ENCODE results near the gene RBM38.

The RBM38 gene

DNA sequence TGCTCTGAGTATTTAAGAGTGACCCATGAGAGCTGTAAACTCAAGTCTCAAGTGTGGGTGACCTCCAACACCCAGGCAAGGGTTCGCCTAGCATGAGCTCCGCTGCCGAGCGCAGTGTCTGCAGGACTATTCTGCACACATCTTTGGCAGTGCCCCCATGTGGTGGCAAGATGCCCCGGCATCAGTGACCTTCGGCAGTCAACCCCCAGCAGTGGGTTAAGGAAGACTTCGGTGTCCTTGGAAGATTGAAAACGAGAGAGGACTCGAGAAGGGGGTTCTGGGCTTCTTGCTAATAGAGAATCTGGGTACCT is 43.1 kb downstream of the RBM38 start:
- no peak overlapping the region for H3K4me3 ChIP-seq (ENCODE audit: low read depth, low read length)
- TF ChIP-seq, protein P1, sequence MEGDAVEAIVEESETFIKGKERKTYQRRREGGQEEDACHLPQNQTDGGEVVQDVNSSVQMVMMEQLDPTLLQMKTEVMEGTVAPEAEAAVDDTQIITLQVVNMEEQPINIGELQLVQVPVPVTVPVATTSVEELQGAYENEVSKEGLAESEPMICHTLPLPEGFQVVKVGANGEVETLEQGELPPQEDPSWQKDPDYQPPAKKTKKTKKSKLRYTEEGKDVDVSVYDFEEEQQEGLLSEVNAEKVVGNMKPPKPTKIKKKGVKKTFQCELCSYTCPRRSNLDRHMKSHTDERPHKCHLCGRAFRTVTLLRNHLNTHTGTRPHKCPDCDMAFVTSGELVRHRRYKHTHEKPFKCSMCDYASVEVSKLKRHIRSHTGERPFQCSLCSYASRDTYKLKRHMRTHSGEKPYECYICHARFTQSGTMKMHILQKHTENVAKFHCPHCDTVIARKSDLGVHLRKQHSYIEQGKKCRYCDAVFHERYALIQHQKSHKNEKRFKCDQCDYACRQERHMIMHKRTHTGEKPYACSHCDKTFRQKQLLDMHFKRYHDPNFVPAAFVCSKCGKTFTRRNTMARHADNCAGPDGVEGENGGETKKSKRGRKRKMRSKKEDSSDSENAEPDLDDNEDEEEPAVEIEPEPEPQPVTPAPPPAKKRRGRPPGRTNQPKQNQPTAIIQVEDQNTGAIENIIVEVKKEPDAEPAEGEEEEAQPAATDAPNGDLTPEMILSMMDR (IDR thresholded peaks at IDR 0.05; ENCODE audit: low read depth, low read length), result no peak; the same call in 1 of the 2 replicates

DNA sequence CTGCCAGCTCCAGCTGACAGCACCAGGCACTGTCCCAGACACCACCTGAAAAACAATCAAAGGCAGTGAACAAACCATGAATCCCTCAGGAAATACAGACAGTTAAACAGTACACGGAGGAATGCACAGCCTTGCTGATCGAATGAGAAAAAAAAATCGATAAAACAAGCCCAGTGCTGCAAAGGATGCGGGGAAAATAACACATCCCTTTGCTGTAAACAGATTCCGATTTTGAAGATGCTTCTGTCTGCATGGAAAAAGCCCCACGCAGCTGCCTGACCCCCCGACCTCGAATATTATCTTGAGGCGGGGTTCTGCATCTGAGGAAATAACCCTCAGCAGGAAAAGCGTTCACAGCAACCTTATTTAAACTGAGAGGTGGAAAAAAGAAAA is 43.9 kb downstream of the RBM38 start:
- H3K4me3 ChIP-seq (ENCODE audit: low read depth, low read length), result no peak overlapping the region
- TF ChIP-seq, protein P1 (IDR thresholded peaks at IDR 0.05; ENCODE audit: low read depth, low read length), result no peak

DNA sequence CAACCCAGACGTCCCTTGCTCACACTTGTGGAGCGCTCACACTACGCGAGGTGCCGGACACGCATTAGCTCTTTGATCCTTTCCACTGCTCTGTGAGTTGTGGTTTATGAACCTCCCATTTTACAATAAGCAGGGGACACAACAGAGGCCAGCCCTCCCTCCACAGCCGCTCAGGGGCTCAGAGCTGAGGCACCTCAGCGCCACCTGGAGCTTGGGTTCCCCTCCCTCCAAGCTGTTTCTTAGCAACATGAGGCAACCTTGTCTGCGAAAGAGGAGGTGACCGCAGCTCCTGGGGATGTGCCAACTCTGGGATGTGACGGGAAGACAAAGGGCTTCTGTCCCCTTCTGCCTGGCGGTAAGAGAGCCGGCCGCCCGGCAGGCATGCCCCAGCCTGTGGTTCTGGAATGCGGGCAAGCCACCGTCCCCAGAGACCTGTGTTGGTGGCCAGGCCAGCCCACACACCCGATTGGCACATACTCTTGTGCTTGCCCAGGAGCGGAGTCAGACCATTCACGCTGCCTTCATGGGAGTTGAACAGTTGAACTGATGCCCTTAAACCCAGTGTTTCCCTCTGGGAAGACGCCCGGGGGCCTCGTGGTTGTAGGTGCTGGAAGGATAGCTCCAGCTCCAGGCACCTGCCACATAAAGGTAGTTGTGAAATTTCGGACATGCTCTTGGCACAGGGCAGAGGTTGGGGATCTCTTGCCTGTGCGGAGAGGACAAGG is 44.5 kb downstream of the RBM38 start:
- TF ChIP-seq, protein P1 (IDR thresholded peaks at IDR 0.05; ENCODE audit: low read depth, low read length), result no peak
- no peak overlapping the region for H3K4me3 ChIP-seq (ENCODE audit: low read depth, low read length)

DNA sequence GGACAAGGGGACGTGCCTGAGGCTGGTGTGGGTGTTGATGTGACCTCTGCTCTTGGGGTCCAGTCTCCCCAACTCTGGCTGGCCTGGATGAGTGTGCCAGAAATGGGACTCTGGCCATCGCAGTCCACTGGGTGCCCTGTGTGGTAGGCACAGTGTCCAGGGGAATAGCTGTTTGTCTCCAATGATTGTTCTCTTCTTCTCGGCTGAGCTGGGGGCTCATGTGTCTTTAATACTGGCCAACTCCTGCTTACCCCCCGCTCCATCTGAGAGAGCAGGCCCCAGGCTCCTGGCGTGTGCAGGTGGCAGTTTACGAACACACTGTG is 45.0 kb downstream of the RBM38 start:
- H3K4me3 ChIP-seq (ENCODE audit: low read depth, low read length), result no peak overlapping the region
- TF ChIP-seq, protein P1 (IDR thresholded peaks at IDR 0.05; ENCODE audit: low read depth, low read length), result no peak

DNA sequence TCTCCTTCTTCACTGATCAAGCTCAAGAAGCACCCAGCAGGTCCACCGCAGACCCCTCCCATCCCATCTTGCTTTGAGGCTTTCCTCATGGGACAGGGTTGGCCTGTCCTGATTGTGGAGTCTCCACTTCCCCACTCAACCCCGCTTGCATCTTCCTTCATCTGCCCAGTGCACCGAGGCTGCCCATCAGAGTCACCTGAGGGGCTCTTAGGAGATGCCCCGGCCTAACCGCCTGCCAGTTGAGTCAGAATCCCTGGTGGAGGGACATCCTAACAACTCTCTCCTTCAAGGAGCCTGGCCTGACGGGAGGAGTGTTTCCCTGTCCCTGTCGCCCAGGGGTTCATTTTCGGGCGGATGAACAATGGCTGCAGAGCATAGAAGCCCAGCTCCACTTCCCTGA is 46.1 kb downstream of the RBM38 start:
- H3K4me3 ChIP-seq (ENCODE audit: low read depth, low read length), result no peak overlapping the region
- TF ChIP-seq, protein P1 (IDR thresholded peaks at IDR 0.05; ENCODE audit: low read depth, low read length), result no peak

DNA sequence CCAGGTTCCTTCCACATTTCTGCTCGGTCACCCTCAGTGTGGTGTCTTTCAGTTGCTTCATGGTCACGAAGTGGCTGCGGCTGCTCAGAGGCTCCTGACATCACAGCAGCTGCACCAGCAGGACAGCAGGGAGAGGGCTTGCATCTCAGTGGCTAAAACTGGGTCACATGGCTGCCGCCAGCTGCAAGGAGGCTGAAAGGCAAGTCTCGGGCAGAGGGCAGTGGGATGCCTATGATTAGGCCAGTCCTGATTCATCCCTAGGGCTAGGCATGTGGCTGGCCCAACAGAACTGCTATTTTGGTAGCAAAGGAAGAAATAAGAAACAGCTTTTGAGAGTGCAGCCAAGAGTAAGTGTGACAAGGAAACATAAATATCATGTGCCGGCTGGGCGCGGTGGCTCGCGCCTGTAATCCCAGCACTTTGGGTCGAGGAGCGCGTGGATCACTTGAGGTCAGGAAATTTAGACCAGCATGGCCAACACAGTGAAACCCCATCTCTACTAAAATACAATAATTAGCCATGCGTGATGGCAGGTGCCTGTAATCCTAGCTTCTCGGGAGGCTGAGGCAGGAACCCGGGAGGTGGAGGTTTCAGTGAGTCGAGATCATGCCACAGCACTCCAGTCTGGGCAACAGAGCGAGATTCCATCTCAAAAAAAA is 46.6 kb downstream of the RBM38 start:
- no peak overlapping the region for H3K4me3 ChIP-seq (ENCODE audit: low read depth, low read length)
- TF ChIP-seq, protein P1 (IDR thresholded peaks at IDR 0.05; ENCODE audit: low read depth, low read length), result no peak

DNA sequence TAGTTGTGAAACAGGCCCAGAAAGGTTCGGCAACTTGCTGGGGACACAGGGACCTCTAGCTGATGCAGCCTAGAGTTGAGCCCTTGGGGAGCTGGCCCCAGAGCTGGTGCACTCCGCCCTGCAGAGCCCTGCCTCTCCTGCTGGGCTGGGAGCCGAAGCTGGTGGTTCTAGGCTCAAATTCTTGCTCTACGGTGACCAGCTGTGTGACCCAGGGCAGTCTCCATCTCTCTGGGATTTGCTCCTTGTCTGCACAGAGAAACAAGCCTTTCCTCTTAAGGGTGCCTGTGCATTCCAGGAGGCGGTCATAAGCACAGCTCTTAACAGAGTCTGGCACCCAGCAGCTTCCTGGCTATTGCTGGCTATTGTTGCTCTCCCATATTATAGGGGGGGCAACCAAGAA is 47.4 kb downstream of the RBM38 start:
- no peak overlapping the region for H3K4me3 ChIP-seq (ENCODE audit: low read depth, low read length)
- TF ChIP-seq, protein P1 (IDR thresholded peaks at IDR 0.05; ENCODE audit: low read depth, low read length), result no peak

Measured in WI38 (cell line).